H54 (cell line): ENCODE data around the gene CDC25C.

Experiments used
- DNase-seq: peaks from one replicate; pipeline ENCODE4 v3.0.0; 2011; ENCODE audit warnings: low spot score, mixed read lengths; ENCODE audit not compliant: insufficient read length
- FAIRE-seq: peaks from 3 replicates; lab custom pipeline; 2011; peaks lifted over from hg19 to GRCh38; lab: Jason Lieb, UNC
- POLR2A ChIP-seq: IDR thresholded peaks from 2 replicates; pipeline ENCODE4 v1.6.1; 2011; ENCODE audit warnings: low read depth, mild to moderate bottlenecking, low read length

The CDC25C gene

DNA sequence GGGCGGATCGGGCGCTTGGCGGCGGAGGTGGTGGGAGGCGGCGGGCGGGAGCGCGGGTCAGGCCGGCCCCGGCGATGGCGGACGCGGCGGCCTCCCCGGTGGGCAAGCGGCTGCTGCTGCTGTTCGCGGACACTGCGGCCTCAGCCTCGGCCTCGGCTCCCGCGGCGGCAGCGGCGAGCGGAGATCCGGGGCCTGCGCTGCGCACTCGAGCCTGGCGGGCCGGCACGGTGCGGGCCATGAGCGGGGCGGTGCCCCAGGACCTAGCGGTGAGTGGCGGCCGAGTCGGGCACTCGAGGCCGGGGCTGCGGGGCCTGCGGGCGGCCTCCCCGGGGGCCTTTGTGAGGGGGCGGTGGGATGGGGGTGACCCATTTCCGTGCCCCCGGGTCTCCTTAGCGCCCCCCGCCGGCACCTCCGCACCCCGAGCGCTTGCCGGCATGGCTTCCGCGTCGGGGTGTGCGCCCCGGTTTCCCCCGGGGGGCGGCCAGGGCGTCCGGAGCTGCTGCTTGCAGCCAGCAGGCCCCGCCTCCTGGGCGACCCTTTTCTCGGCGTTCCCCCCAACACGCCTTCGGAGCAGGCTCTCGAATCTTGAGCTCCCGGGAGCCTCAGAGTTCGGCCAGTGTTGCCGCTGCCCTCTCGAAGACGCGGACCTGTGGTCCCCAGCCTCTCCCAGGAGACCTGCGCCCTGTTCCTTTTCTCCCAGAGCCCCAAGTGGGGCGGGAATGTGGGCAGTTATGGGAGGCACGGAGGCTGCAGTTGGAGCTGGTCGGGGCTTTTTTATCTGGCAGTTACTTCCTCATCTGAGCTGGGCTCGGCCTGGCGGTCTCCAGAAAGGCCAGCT is 21.3 kb upstream of the CDC25C start:
- DNase-seq = no peak
- TF ChIP-seq POLR2A = peak; percentile 33
- FAIRE-seq = no peak

DNA sequence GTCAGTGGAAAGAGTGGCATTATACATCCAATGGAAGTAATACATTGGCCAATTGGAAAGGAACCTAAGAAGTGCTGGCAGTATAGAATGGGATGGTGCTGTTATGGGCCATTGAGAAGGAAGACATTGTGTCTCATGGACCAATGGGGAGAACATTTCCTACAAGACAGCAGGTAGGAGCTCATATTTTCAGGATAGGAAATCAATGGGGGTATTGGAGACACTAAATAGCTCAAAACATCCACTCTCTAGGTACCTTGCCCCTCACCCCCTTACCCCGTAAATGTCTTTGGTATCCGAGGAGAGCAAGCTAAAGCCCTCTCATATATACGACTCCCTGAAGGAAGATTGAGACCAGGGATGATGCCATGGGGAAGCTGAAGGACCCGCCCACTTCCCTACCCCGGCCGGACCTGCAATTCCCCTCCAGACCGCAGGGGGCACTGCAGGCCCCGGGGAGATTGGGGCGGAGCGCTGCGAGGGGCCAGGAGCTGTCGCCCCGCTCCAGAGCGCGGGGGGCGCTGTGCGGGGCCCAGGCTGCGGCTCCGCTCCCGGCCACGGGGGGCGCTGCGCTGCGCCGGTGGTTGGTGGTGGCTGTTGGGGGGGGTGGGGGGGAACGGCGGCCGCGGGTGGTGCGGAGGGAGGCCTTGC is 20.6 kb upstream of the CDC25C start, which contains the start of gene KDM3B:
Gene KDM3B, plus strand, starts transcription at position 615 of the 651 bp plus-strand sequence. CDS start 111 bp downstream, outside the sequence.
- no peak for FAIRE-seq
- DNase-seq = peak; percentile 73
- TF ChIP-seq POLR2A = no peak

DNA sequence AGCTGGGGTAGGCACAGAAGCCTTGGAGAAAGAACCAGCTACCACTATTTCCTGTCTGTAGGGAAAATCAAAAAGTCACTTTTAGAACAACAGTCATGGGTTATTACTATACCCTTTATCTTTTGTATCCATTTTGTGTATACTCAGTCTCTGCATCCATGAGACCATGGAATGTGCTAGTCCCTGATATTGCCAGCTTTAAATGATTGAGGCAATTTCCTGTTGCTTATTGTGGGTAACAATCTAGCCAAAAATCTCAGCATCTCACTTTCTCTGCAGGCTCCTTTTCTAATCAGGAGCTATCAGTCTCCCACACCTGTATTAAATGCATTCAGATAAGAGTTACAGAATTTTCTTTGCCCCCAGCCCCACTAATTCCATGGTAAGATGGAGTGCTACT is 19.9 kb upstream of the CDC25C start:
- FAIRE-seq (no peak), DNase-seq (no peak)
- TF ChIP-seq POLR2A = no peak

DNA sequence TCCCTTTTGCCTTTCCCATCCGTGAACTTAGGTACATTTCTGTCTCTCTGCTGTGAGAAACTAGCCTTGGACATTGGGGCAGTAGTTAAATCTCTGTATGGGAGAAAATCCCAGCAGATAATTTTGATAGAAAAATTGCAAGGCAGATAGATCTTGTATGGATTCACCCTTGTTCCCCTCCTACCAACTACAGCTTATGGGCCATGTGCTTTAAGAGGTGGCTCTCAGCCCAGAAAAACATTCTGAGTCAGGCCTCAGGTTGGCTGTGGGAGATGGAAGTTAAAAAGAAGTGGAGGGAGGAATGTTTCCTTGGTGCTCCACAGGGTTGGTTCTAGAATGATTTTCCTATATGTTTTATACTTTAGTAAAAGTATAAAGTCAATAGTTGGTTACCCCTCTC is 19.5 kb upstream of the CDC25C start:
- TF ChIP-seq POLR2A = no peak
- FAIRE-seq (peak; percentile 64), DNase-seq (peak; percentile 58)

DNA sequence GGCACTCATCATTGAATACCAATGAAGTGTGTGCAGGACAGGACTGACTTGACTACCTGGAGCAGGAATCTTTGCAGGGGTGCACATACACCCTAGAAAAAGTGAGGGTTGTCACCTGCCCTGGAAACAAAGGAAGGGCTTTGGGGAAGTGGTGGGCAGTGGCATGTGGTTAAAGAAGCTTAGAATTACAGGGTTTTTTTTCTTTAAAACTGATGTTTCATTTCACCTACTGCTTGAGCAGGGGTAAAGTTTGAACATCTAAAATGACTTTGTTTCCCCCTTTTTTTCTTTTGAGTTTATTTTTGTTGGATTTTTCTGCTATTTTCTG is 18.9 kb upstream of the CDC25C start:
- DNase-seq (no peak), FAIRE-seq (no peak)
- no peak for TF ChIP-seq POLR2A

DNA sequence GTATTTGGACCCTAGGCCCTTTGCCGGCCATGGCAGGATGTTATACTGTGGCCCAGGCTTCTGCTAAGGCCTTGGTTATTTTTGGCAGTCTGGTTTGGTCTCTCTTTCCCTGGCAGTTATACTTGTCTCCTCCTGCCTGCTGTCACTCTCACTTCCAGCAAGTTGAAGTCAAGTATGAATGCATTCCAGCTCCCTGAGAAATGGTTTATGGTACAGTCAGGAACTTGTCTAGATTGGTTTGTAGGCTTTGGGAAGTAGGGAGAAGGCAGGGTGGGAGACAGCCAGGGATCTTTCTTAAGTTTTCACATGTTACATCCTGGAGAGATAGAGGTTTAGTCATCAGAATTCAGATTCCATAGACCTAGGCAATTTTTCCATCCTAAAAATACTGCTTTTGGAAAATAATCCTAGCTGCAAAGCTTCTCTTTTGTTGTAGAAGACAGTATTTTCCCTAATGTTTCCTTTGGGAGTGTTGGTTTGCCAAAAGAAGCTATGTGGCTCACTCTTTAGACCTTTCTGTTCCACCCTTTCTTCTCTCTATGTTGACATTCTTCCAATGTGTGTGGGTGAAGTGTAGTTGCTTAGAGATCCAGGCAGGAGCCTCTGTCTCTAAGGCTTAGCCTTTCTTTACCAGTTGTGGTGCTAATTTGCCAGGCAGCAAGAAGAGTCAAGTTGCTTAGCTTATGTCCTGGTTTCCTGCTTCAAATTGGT is 18.4 kb upstream of the CDC25C start:
- DNase-seq (no peak), FAIRE-seq (no peak)
- no peak for TF ChIP-seq POLR2A

DNA sequence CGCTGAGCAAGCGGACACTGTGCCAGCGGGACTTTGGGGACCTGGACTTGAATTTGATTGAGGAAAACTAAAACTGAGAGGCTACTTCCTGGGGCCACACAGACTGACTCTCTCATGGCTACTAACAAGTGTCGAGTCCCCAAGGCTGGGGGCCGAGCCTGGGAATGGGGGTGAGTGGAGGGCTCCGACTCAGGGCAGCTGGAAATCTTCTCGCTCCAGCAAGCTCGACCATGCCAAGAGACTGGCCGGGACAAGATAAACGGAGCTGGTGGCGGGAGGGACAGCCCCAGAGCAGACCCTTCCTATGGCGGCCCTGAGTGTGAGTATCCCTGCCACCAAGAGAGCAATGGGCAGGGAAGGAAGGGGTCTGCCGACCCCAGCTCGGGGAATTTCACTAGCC is 15.3 kb upstream of the CDC25C start:
- no peak for DNase-seq
- FAIRE-seq = no peak
- TF ChIP-seq POLR2A = no peak

DNA sequence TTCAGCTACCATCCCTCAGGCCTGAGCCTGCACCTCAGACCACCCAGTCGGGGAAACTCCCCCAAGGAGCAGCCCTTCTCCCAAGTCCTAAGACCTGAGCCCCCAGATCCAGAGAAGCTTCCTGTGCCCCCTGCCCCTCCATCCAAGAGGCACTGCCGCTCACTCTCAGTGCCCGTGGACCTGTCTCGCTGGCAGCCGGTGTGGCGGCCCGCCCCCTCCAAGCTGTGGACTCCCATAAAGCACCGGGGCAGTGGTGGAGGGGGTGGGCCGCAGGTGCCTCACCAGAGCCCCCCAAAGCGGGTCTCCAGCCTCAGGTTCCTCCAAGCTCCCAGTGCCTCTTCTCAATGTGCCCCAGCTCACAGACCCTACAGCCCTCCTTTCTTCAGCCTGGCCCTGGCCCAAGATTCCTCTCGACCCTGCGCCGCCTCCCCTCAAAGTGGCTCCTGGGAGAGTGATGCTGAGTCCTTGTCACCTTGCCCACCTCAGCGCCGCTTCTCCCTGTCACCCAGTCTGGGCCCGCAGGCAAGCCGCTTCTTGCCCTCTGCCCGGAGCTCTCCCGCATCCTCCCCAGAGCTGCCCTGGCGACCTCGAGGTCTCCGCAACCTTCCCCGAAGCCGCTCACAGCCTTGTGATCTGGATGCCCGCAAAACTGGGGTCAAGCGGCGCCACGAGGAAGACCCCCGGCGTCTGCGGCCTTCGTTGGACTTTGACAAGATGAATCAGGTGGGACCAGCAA is 13.5 kb upstream of the CDC25C start:
- DNase-seq = no peak
- FAIRE-seq = no peak
- no peak for TF ChIP-seq POLR2A

DNA sequence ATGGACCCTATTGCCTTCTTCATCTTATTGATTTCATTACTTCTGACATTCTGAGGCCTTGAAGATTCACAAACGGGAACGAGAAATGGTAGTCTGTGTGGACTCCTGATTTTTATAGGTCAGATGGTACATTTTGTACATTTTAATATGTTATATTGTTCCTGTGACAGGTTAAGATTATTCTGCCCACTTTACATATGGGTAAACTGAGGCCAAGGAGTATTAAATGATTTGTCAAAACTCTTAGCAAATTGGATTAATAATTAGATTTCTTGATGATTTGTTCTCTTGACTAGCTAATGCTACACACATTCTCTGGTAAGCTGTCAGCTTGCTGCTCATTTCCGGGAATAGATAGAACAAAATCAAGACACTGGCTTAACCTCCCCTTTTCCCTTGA is 8.4 kb upstream of the CDC25C start:
- no peak for TF ChIP-seq POLR2A
- DNase-seq = no peak
- no peak for FAIRE-seq

DNA sequence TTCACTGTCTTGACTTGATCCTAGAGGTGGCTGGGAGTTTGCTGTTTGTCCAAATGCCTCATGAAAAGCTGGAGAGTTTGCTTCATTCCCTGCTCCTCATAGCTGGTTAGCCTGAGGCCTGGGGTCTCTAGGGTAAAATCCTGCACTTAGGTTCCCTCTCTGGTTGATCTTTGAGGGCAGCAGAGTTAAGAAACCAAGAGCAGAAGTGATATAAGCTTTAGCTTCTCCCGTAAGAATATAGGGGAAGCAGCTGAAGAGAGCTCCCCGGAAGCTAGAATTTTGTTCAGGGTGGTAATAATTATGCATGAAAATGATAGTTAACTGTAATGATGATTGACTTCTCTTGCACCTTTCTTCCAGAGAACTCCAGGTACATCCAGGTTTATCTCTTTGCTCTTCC is 7.9 kb upstream of the CDC25C start:
- TF ChIP-seq POLR2A = no peak
- FAIRE-seq = no peak
- no peak for DNase-seq

DNA sequence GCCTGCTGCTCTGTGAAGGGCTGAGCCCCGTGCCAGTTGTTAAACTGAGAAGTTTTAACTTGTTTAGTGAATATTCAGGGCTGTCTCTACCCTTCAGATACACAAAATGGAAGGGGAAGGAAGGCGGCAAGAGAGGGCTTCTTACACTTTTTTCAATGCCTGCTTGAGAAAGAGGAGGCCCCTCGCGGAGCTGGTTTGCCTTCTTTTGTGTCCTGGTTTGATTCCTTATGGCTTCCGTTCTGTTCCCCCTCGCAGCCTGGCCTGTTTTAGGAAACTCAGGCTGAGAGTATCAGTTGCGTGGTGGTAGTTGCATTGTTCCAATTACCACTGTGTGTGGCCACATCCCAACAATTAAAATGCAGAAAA is 7.5 kb upstream of the CDC25C start:
- no peak for DNase-seq
- TF ChIP-seq POLR2A = no peak
- no peak for FAIRE-seq

DNA sequence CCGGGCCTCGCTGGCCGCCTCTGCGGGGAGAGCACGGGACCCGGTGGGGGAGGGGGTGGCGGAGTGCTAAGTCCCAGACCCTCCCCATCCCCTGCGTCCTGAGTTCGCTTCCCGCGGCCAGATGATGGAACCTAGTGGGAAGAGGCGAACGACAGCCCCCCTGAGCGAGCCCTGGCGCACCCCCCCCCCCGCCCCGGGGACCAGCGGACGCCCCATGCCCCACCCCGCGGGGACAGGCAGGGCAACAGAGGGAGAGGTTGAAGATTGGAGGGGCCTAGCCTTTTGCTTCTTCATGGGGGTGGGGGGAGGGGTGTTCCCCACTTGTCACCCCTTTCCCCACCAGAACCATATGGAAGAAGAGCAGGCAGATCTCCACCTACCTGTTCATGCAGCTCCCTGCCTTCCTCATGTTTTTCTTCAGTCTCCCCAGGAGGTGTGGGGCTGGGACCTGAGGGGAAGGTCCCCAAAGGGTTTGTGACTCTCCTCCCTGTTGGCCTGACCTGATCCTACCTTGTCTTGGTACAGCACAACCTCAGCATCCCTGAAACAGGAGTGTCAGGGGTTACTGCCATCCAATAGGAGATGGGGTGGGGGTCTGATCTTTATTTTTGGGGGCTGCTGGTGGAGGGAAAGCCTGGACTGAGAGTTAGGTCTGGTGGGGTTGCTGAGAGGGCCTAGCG is 6.9 kb upstream of the CDC25C start:
- DNase-seq = no peak
- TF ChIP-seq POLR2A = no peak
- FAIRE-seq = no peak
